ENCODE results near the gene SPARC. TPM values are rescaled to one million over a fixed set of nuclear protein-coding genes. Genes with fewer than 3 reads are reported as not detected.

The SPARC gene
- total RNA-seq, 1 experiment from 2014 or later, result 320 TPM

DNA sequence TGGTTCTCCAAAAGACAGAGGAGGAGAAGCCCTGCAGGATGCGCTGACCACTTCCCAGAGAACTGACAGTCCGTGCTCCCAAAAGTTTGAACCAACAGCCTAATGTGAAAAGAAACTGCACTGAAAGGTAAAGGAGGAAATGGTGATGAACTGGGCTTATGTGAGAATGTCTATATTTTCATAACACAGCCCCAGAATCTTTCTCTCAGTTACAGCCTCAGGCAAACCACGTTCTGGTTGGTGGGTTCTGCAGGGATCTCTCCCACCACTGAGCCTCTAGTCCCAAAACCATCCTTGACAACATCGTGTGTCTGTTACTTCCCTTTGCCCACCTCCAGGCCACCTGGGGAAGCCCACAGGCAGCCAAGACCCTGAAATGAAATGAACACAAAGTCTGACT is 23.9 kb downstream of the SPARC start:
- Histone ChIP-seq H3K56ac (ENCODE audit: insufficient read length, low read depth, low read length) (no peak overlapping the region), H3K79me2 (ENCODE audit: insufficient read depth, low read length) (no peaks in the 10 kb centered on the region), H3K23ac (ENCODE audit: insufficient read length, low read depth, low read length) (no peak overlapping the region), H3K27ac (ENCODE audit: insufficient read length, low read depth, low read length) (no peak overlapping the region), H2BK20ac (ENCODE audit: low read depth, low read length, poor library complexity, severe bottlenecking) (no peak overlapping the region), H3K9ac (ENCODE audit: extremely low read depth, insufficient read length, low read length) (no peak overlapping the region), H3K27me3 (ENCODE audit: insufficient read depth, low read length) (no peaks in the 10 kb centered on the region), H2BK15ac (ENCODE audit: low read depth, low read length) (no peak overlapping the region), H2BK5ac (ENCODE audit: insufficient read length, low read length) (no peak overlapping the region), H3K4me1 (ENCODE audit: insufficient read depth, low read length) (no peaks in the 10 kb centered on the region), H3K14ac (ENCODE audit: insufficient read depth, low read length) (no peak overlapping the region), H4K8ac (replicated peaks; ENCODE audit: insufficient read length, low read depth, low read length) (no peak overlapping the region), H4K20me1 (ENCODE audit: control insufficient read depth, insufficient read depth, insufficient read length) (no peaks in the 10 kb centered on the region), H2BK120ac (ENCODE audit: low read depth, low read length, poor library complexity, severe bottlenecking) (no peak overlapping the region), H3K4me2 (ENCODE audit: insufficient read depth, insufficient read length, low read length) (no peak overlapping the region), H2BK12ac (ENCODE audit: insufficient read length, low read depth, low read length) (no peak overlapping the region), H4K5ac (ENCODE audit: insufficient read length, low read depth, low read length) (no peak overlapping the region), H3K4ac (ENCODE audit: low read depth, low read length) (no peak overlapping the region), H2AFZ (ENCODE audit: low read length) (no peak overlapping the region), H3T11ph (ENCODE audit: low read length) (no peak overlapping the region), H3K9me3 (ENCODE audit: control insufficient read depth, low read depth, low read length) (no peaks in the 10 kb centered on the region), H3K23me2 (ENCODE audit: insufficient read length, low read depth, low read length, poor library complexity, severe bottlenecking) (no peaks in the 10 kb centered on the region), H2AK5ac (ENCODE audit: insufficient read length, low read length) (no peak overlapping the region), H3K18ac (ENCODE audit: insufficient read length, low read depth, low read length) (no peak overlapping the region), H4K91ac (ENCODE audit: insufficient read length, low read depth, low read length) (no peak overlapping the region), H3K79me1 (ENCODE audit: insufficient read depth, low read depth, low read length, poor library complexity, severe bottlenecking) (no peaks in the 10 kb centered on the region)
- Mint-ChIP-seq H3K4me3 (no peak overlapping the region), H3K27me3 (ENCODE audit: low read depth) (no peaks in the 10 kb centered on the region), H3K4me1 (peaks cover 7 to 15% of the 10 kb centered on the region in 2 experiments; a peak in 3 of 4 replicates), H3K36me3 (ENCODE audit: insufficient read depth in 1 of 3, low read depth in 3 of 3) (peaks cover 17 to 55% (median 49%) of the 10 kb centered on the region in 3 experiments; a peak in 6 of 7 replicates), H3K9me3 (no peaks in the 10 kb centered on the region), H3K27ac (peak overlapping the region in 2 of 3 experiments; percentile 35 to 87; a peak in 3 of 7 replicates)
- DNase-seq, result no peak
- no CpG with 5 or more reads among the region's 4 CpGs for WGBS (ENCODE audit: extremely low coverage, insufficient read length, low lambda C conversion rate)
- TF ChIP-seq, protein P1, sequence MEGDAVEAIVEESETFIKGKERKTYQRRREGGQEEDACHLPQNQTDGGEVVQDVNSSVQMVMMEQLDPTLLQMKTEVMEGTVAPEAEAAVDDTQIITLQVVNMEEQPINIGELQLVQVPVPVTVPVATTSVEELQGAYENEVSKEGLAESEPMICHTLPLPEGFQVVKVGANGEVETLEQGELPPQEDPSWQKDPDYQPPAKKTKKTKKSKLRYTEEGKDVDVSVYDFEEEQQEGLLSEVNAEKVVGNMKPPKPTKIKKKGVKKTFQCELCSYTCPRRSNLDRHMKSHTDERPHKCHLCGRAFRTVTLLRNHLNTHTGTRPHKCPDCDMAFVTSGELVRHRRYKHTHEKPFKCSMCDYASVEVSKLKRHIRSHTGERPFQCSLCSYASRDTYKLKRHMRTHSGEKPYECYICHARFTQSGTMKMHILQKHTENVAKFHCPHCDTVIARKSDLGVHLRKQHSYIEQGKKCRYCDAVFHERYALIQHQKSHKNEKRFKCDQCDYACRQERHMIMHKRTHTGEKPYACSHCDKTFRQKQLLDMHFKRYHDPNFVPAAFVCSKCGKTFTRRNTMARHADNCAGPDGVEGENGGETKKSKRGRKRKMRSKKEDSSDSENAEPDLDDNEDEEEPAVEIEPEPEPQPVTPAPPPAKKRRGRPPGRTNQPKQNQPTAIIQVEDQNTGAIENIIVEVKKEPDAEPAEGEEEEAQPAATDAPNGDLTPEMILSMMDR (conservative IDR thresholded peaks at IDR 0.05), result no peak

Measured in H9 (cell line).